HepG2 (cell line): ENCODE data around the gene TUBB. TPM values are rescaled to one million over a fixed set of nuclear protein-coding genes. Genes with fewer than 3 reads are reported as not detected.

Experiments
- BCL6 ChIP-seq: IDR thresholded peaks from 2 replicates; pipeline ENCODE4 v1.6.1; 2016; ENCODE audit warnings: missing genetic modification reagents, missing compliant biosample characterization
- CEBPB ChIP-seq: IDR thresholded peaks from 2 replicates; pipeline ENCODE4 v1.6.1; 2011; ENCODE audit warnings: low read depth, low read length, improper control_type of control experiment, borderline replicate concordance
- KLF6 ChIP-seq: IDR thresholded peaks from 2 replicates; pipeline ENCODE4 v1.8.0; 2016; ENCODE audit warnings: missing biosample characterization, missing genetic modification reagents
- REL ChIP-seq: sonication (generic); formaldehyde crosslinking; conservative IDR thresholded peaks from 2 replicates; pipeline ENCODE4 v1.8.0; 2022; ENCODE audit warnings: mild to moderate bottlenecking, missing genetic modification reagents, moderate library complexity
- SOX13 ChIP-seq, 3 experiments: fragments of 450-650 bp in 1 of 3; sonication (generic) in 1 of 3; formaldehyde crosslinking in 1 of 3; IDR thresholded peaks in 2 of 3; conservative IDR thresholded peaks in 1 of 3; 2 replicates each; pipeline versions ENCODE4 v1.5.0 to v1.6.1; 2016 to 2020; ENCODE audit warnings: antibody characterized with exemption in 1 of 3, mild to moderate bottlenecking in 1 of 3, missing compliant biosample characterization in 1 of 3, missing genetic modification reagents in 1 of 3, moderate library complexity in 1 of 3
- ZNF430 ChIP-seq: sonication (generic); formaldehyde crosslinking; IDR thresholded peaks from 2 replicates; pipeline ENCODE4 v1.9.0; 2021; ENCODE audit warnings: mild to moderate bottlenecking, missing genetic modification reagents
- ZNF781 ChIP-seq: sonication (generic); formaldehyde crosslinking; IDR thresholded peaks from 2 replicates; pipeline ENCODE4 v1.5.1; 2020; ENCODE audit warnings: borderline replicate concordance, mild to moderate bottlenecking, missing genetic modification reagents; ENCODE audit errors: not compliant biosample characterization
- ZNF839 ChIP-seq: sonication (generic); formaldehyde crosslinking; IDR thresholded peaks from 2 replicates; pipeline ENCODE4 v1.4.0; 2020; ENCODE audit warnings: missing genetic modification reagents, mild to moderate bottlenecking, borderline replicate concordance
- ZZZ3 ChIP-seq: sonication (generic); formaldehyde crosslinking; IDR thresholded peaks from 2 replicates; pipeline ENCODE4 v1.4.0; 2020; ENCODE audit warnings: missing genetic modification reagents, mild to moderate bottlenecking, borderline replicate concordance
- polyA plus RNA-seq, 8 experiments: library from polyadenylated mRNA; depleted of rRNA in 3 of 8; stranded (reverse) in 7 of 8; unstranded in 1 of 8; fragments of >200 nt; fragmentation: Illumina TruSeq in 4 of 8; extraction: Trizol in 4 of 8; gene quantifications; 2 replicates each; pipeline versions ENCODE4 v1.2.1 to v1.2.3, GENCODE V29; 2011 to 2016; ENCODE audit warnings: low read depth in 4 of 8, missing spikeins in 1 of 8, mixed read lengths in 1 of 8; ENCODE audit not compliant: insufficient read depth in 1 of 8
- total RNA-seq, 5 experiments: library from RNA; depleted of rRNA; stranded (reverse); fragments of >200 nt; fragmentation: Illumina TruSeq; extraction: Trizol; gene quantifications; 2 replicates each; pipeline ENCODE4 v1.2.3, GENCODE V29; 2016; ENCODE audit warnings: low read depth in 1 of 5
- TF ChIP-seq, protein P1 (sequence below): sonication (generic); formaldehyde crosslinking; IDR thresholded peaks from 2 replicates; pipeline ENCODE4 v1.5.0; 2020; ENCODE audit warnings: missing genetic modification reagents
- TF ChIP-seq, protein P2 (sequence below): sonication (generic); formaldehyde crosslinking; IDR thresholded peaks from 2 replicates; pipeline ENCODE4 v1.5.1; 2020; ENCODE audit warnings: missing genetic modification reagents, mild to moderate bottlenecking, borderline replicate concordance
- TF ChIP-seq, protein P3 (sequence below): sonication (generic); formaldehyde crosslinking; IDR thresholded peaks from 2 replicates; pipeline ENCODE4 v1.5.1; 2020; ENCODE audit warnings: mild to moderate bottlenecking, missing genetic modification reagents, borderline replicate concordance
- TF ChIP-seq, protein P4 (sequence below): IDR thresholded peaks from 2 replicates; pipeline ENCODE4 v1.6.1; 2016; ENCODE audit warnings: missing compliant biosample characterization, missing genetic modification reagents, borderline replicate concordance
- TF ChIP-seq, protein P5 (sequence below): sonication (generic); formaldehyde crosslinking; IDR thresholded peaks from 2 replicates; pipeline ENCODE4 v1.5.0; 2020; ENCODE audit warnings: mild to moderate bottlenecking, missing genetic modification reagents, borderline replicate concordance

Gene TUBB
- total and polyA plus RNA-seq, 2 of the 13 experiments (the other 11 are each of a cell fraction or from before 2014, with no cell fraction given) = 911 to 1,163 TPM

DNA sequence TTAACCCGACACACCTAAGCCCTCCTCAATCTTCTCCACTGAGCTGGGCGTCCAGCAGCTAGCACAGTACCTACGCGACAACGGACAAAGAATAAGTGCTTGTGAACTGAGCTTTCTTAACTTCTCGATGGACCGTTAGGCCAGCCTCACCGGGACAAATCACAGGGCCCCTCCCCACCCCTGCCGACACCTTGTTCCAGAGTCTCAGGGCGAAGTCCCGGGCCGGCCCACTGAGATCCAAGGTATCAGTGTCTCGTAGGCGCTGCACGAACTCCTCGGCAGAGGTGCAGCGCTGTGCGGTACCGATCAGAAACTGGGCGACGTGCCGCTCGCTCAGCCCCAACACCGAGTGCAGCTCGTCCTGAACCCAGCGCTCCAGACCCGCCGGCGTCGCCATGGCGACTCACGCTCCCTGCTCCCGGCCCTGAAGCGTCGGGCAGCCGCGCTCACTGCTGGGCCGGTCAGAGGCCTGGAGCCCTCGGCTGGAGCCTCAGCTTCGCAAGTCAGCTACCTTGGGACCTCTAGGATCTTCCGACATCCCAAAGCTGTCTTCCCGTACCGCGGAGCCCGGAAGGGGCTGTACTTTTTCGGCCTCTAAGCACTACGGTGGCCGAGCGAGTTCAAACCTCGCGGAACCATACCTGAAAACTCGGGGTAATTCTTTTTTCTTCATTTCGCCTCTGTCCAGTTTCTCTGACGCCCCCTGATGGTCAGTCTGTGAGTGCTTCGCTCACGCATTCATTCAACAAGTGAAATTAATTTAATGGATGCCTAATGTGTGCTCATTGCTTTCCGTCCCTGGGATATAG is 47.5 kb upstream of the TUBB start, which contains the start of gene DHX16 (continued):
- TF ChIP-seq ZNF781 (CRISPR knock-in tag) (peak; percentile 69), ZNF430 (no peak), ZZZ3 (CRISPR knock-in tag) (no peak; the same call in 1 of the 2 replicates), BCL6 (peak; percentile 74), ZNF839 (CRISPR knock-in tag) (peak; percentile 97), SOX13 (IDR thresholded peaks at IDR 0.05) (no peak), SOX13 (CRISPR knock-in tag; conservative IDR thresholded peaks at IDR 0.05 in 1 of 2, IDR thresholded peaks at IDR 0.05 in 1 of 2) (peak in 1 of 2 experiments; percentile 44; a peak in 1 of 4 replicates), REL (no peak; the same call in 1 of the 2 replicates), KLF6 (CRISPR knock-in tag) (no peak; the same call in 1 of the 2 replicates), CEBPB (no peak)
- TF ChIP-seq, protein P1, sequence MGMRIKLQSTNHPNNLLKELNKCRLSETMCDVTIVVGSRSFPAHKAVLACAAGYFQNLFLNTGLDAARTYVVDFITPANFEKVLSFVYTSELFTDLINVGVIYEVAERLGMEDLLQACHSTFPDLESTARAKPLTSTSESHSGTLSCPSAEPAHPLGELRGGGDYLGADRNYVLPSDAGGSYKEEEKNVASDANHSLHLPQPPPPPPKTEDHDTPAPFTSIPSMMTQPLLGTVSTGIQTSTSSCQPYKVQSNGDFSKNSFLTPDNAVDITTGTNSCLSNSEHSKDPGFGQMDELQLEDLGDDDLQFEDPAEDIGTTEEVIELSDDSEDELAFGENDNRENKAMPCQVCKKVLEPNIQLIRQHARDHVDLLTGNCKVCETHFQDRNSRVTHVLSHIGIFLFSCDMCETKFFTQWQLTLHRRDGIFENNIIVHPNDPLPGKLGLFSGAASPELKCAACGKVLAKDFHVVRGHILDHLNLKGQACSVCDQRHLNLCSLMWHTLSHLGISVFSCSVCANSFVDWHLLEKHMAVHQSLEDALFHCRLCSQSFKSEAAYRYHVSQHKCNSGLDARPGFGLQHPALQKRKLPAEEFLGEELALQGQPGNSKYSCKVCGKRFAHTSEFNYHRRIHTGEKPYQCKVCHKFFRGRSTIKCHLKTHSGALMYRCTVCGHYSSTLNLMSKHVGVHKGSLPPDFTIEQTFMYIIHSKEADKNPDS = no peak
- TF ChIP-seq, protein P2, sequence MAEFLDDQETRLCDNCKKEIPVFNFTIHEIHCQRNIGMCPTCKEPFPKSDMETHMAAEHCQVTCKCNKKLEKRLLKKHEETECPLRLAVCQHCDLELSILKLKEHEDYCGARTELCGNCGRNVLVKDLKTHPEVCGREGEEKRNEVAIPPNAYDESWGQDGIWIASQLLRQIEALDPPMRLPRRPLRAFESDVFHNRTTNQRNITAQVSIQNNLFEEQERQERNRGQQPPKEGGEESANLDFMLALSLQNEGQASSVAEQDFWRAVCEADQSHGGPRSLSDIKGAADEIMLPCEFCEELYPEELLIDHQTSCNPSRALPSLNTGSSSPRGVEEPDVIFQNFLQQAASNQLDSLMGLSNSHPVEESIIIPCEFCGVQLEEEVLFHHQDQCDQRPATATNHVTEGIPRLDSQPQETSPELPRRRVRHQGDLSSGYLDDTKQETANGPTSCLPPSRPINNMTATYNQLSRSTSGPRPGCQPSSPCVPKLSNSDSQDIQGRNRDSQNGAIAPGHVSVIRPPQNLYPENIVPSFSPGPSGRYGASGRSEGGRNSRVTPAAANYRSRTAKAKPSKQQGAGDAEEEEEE (CRISPR knock-in tag) = no peak
- TF ChIP-seq, protein P3, sequence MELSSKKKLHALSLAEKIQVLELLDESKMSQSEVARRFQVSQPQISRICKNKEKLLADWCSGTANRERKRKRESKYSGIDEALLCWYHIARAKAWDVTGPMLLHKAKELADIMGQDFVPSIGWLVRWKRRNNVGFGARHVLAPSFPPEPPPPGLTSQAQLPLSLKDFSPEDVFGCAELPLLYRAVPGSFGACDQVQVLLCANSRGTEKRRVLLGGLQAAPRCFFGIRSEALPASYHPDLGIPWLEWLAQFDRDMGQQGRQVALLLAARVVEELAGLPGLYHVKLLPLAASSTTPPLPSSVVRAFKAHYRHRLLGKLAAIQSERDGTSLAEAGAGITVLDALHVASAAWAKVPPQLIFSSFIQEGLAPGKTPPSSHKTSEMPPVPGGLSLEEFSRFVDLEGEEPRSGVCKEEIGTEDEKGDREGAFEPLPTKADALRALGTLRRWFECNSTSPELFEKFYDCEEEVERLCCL (CRISPR knock-in tag) = no peak; the same call in 1 of the 2 replicates
- TF ChIP-seq, protein P4, sequence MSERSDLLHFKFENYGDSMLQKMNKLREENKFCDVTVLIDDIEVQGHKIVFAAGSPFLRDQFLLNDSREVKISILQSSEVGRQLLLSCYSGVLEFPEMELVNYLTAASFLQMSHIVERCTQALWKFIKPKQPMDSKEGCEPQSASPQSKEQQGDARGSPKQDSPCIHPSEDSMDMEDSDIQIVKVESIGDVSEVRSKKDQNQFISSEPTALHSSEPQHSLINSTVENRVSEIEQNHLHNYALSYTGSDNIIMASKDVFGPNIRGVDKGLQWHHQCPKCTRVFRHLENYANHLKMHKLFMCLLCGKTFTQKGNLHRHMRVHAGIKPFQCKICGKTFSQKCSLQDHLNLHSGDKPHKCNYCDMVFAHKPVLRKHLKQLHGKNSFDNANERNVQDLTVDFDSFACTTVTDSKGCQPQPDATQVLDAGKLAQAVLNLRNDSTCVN (CRISPR knock-in tag) = peak; percentile 49
- TF ChIP-seq, protein P5, sequence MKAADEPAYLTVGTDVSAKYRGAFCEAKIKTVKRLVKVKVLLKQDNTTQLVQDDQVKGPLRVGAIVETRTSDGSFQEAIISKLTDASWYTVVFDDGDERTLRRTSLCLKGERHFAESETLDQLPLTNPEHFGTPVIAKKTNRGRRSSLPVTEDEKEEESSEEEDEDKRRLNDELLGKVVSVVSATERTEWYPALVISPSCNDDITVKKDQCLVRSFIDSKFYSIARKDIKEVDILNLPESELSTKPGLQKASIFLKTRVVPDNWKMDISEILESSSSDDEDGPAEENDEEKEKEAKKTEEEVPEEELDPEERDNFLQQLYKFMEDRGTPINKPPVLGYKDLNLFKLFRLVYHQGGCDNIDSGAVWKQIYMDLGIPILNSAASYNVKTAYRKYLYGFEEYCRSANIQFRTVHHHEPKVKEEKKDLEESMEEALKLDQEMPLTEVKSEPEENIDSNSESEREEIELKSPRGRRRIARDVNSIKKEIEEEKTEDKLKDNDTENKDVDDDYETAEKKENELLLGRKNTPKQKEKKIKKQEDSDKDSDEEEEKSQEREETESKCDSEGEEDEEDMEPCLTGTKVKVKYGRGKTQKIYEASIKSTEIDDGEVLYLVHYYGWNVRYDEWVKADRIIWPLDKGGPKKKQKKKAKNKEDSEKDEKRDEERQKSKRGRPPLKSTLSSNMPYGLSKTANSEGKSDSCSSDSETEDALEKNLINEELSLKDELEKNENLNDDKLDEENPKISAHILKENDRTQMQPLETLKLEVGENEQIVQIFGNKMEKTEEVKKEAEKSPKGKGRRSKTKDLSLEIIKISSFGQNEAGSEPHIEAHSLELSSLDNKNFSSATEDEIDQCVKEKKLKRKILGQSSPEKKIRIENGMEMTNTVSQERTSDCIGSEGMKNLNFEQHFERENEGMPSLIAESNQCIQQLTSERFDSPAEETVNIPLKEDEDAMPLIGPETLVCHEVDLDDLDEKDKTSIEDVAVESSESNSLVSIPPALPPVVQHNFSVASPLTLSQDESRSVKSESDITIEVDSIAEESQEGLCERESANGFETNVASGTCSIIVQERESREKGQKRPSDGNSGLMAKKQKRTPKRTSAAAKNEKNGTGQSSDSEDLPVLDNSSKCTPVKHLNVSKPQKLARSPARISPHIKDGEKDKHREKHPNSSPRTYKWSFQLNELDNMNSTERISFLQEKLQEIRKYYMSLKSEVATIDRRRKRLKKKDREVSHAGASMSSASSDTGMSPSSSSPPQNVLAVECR = peak; percentile 97
